GM12891 (cell line): ENCODE measurements around the gene KLF14.
A peak's percentile ranks its signal among the peaks of the same experiment; 100 is the strongest.

Experiments used
- DNase-seq: peaks from one replicate; pipeline ENCODE4 v3.0.0; 2011; ENCODE audit warnings: low spot score; ENCODE audit not compliant: insufficient read length
- FAIRE-seq: peaks from 2 replicates; lab custom pipeline; 2011; peaks lifted over from hg19 to GRCh38; lab: Jason Lieb, UNC
- PAX5 ChIP-seq: IDR thresholded peaks from 2 replicates; pipeline ENCODE4 v1.6.1; 2011; ENCODE audit warnings: low read length, moderate library complexity, mild to moderate bottlenecking; ENCODE audit not compliant: insufficient read depth, severe bottlenecking
- POLR2A ChIP-seq: IDR thresholded peaks from 2 replicates; pipeline ENCODE4 v1.6.1; 2011; ENCODE audit warnings: low read depth, low read length, control low read depth
- POLR2AphosphoS5 ChIP-seq: IDR thresholded peaks from 2 replicates; pipeline ENCODE4 v1.6.1; 2011; ENCODE audit warnings: low read depth, low read length, control low read depth
- POU2F2 ChIP-seq: IDR thresholded peaks from 2 replicates; pipeline ENCODE4 v1.6.1; 2011; ENCODE audit warnings: low read depth, mild to moderate bottlenecking, control low read depth, low read length, moderate library complexity
- SPI1 ChIP-seq: IDR thresholded peaks from 2 replicates; pipeline ENCODE4 v1.6.1; 2011; ENCODE audit warnings: low read depth, low read length, control low read depth
- TAF1 ChIP-seq: IDR thresholded peaks from 2 replicates; pipeline ENCODE4 v1.6.1; 2011; ENCODE audit warnings: low read depth, low read length, control low read depth

Gene KLF14

DNA sequence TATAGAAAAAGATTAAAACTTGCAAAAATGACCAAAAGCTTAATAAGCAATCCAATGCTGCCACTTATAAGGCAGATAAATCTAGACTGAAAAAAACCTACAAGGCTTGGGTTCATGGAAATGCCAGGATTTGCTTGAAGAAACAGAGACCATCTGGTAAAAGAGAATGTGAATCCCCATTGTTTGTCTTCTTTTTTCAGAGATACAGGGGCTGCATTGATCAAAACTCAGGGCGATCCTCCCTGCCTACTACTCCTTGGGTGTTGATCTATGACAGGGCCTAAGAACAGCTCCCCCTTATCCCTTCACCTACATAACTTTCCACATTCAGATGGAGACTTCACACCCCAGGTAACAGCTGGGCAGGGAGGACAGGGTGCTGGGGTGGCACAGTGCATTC lies 44.3 kb downstream of the KLF14 start:
- DNase-seq (no peak), FAIRE-seq (no peak)
- TF ChIP-seq POLR2A (no peak), SPI1 (no peak), PAX5 (no peak), POLR2AphosphoS5 (no peak), POU2F2 (no peak), TAF1 (no peak)

- TF ChIP-seq TAF1 (no peak), PAX5 (no peak), POLR2A (no peak), POLR2AphosphoS5 (no peak), POU2F2 (no peak), SPI1 (no peak)
- no peak for DNase-seq
- FAIRE-seq = peak; percentile 13
These were observed 51.0 kb downstream of the KLF14 start for GRCh38 chr7:130683026-130683425.
